GM12891 (cell line): ENCODE data around the gene PSMB1.
"Not testable (repeated sequence)": the region's sequence is repeated elsewhere in the genome, so short reads cannot be mapped to it uniquely, and the experiment has no call there.

Experiments
- POLR2A ChIP-seq: IDR thresholded peaks from 2 replicates; pipeline ENCODE4 v1.6.1; 2011; ENCODE audit warnings: low read depth, low read length, control low read depth
- POLR2AphosphoS5 ChIP-seq: IDR thresholded peaks from 2 replicates; pipeline ENCODE4 v1.6.1; 2011; ENCODE audit warnings: low read depth, low read length, control low read depth

DNA sequence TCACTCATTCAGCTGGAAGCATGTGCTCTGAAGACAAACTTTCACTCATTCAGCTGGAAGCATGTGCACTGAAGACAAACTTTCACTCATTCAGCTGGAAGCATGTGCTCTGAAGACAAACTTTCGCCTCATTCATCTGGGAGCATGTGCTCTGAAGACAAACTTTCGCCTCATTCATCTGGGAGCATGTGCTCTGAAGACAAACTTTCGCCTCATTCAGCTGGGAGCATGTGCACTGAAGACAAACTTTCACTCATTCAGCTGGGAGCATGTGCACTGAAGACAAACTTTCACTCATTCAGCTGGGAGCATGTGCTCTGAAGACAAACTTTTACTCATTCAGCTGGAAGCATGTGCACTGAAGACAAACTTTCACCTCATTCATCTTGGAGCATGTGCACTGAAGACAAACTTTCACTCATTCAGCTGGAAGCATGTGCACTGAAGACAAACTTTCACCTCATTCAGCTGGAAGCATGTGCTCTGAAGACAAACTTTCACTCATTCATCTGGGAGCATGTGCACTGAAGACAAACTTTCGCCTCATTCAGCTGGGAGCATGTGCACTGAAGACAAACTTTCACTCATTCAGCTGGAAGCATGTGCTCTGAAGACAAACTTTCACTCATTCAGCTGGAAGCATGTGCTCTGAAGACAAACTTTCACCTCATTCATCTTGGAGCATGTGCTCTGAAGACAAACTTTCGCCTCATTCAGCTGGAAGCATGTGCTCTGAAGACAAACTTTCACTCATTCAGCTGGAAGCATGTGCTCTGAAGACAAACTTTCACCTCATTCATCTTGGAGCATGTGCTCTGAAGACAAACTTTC lies 44.0 kb downstream of the PSMB1 start:
- TF ChIP-seq POLR2A, POLR2AphosphoS5: not testable (repeated sequence)
